Mesenchymal stem cell (in vitro differentiated cells and primary cell): ENCODE data around the gene GNA15.

ENCODE experiments used
- DNase-seq: peaks from one replicate; pipeline ENCODE4 v3.0.0-alpha.2; 2013
- H2AFZ ChIP-seq: one replicate; pipeline ENCODE4 v1.6.1; 2013; ENCODE audit warnings: low read depth, mild to moderate bottlenecking, control low read depth, inconsistent platforms, low read length, moderate library complexity
- H2AK5ac ChIP-seq: 2 replicates; pipeline ENCODE4 v1.6.1; 2013; ENCODE audit warnings: low read length, moderate library complexity, mild to moderate bottlenecking, inconsistent platforms; ENCODE audit not compliant: severe bottlenecking
- H2BK120ac ChIP-seq: one replicate; pipeline ENCODE4 v1.6.1; 2013; ENCODE audit warnings: low read depth, mild to moderate bottlenecking, inconsistent platforms, low read length, moderate library complexity
- H2BK12ac ChIP-seq, 2 experiments: one replicate each; pipeline ENCODE4 v1.6.1; 2013; ENCODE audit warnings: inconsistent platforms in 2 of 2, low read length in 2 of 2, mild to moderate bottlenecking in 2 of 2, moderate library complexity in 2 of 2, control low read depth in 1 of 2
- H2BK15ac ChIP-seq: one replicate; pipeline ENCODE4 v1.6.1; 2013; ENCODE audit warnings: mild to moderate bottlenecking, low read depth, inconsistent platforms; ENCODE audit not compliant: poor library complexity, severe bottlenecking
- H2BK5ac ChIP-seq: 2 replicates; pipeline ENCODE4 v1.6.1; 2013; ENCODE audit warnings: low read depth, mild to moderate bottlenecking, low read length, control low read depth, inconsistent platforms; ENCODE audit not compliant: poor library complexity, severe bottlenecking
- H3K14ac ChIP-seq, 2 experiments: one replicate each; pipeline ENCODE4 v1.6.1; 2013; ENCODE audit warnings: inconsistent platforms in 2 of 2, low read length in 2 of 2, control low read depth in 1 of 2, mild to moderate bottlenecking in 1 of 2, moderate library complexity in 1 of 2
- H3K18ac ChIP-seq, 2 experiments: one replicate each; pipeline ENCODE4 v1.6.1; 2013; ENCODE audit warnings: inconsistent platforms in 2 of 2, low read length in 2 of 2, control low read depth in 1 of 2, low read depth in 1 of 2, mild to moderate bottlenecking in 1 of 2
- H3K23ac ChIP-seq, 2 experiments: one replicate each; pipeline ENCODE4 v1.6.1; 2013; ENCODE audit warnings: inconsistent platforms in 2 of 2, low read length in 2 of 2, mild to moderate bottlenecking in 2 of 2, moderate library complexity in 2 of 2, control low read depth in 1 of 2
- H3K27ac ChIP-seq: 2 replicates; pipeline ENCODE4 v1.5.1; 2013; ENCODE audit warnings: mild to moderate bottlenecking, moderate library complexity, low read length, control low read depth, inconsistent platforms; ENCODE audit not compliant: poor library complexity, severe bottlenecking
- H3K27me3 ChIP-seq, 2 experiments: 2 replicates each; pipeline versions ENCODE4 v1.6.1 to v1.7.0; 2013; ENCODE audit warnings: low read length in 2 of 2, mild to moderate bottlenecking in 2 of 2, moderate library complexity in 2 of 2, control low read depth in 1 of 2, inconsistent platforms in 1 of 2; ENCODE audit not compliant: control insufficient read depth in 1 of 2, insufficient read depth in 1 of 2
- H3K36me3 ChIP-seq, 2 experiments: 2 replicates each; pipeline versions ENCODE4 v1.6.1 to v1.7.0; 2013; ENCODE audit warnings: low read length in 2 of 2, control low read depth in 1 of 2, inconsistent platforms in 1 of 2, low read depth in 1 of 2, mild to moderate bottlenecking in 1 of 2; ENCODE audit not compliant: insufficient read depth in 2 of 2, control insufficient read depth in 1 of 2
- H3K4ac ChIP-seq, 2 experiments: one replicate each; pipeline ENCODE4 v1.6.1; 2013; ENCODE audit warnings: inconsistent platforms in 2 of 2, low read length in 2 of 2, mild to moderate bottlenecking in 2 of 2, moderate library complexity in 2 of 2, control low read depth in 1 of 2, low read depth in 1 of 2
- H3K4me1 ChIP-seq: 2 replicates; pipeline ENCODE4 v1.6.1; 2013; ENCODE audit warnings: low read depth, low read length, control low read depth; ENCODE audit not compliant: control insufficient read depth, insufficient read depth
- H3K4me2 ChIP-seq: 2 replicates; pipeline ENCODE4 v1.6.1; 2013; ENCODE audit warnings: low read length, mild to moderate bottlenecking, inconsistent platforms; ENCODE audit not compliant: poor library complexity, severe bottlenecking
- H3K4me3 ChIP-seq, 2 experiments: 2 replicates each; pipeline versions ENCODE4 v1.5.1 to v1.7.0; 2013; ENCODE audit warnings: low read length in 2 of 2, mild to moderate bottlenecking in 2 of 2, control low read depth in 1 of 2, low read depth in 1 of 2; ENCODE audit not compliant: insufficient read depth in 1 of 2
- H3K79me1 ChIP-seq: replicated peaks from 2 replicates; pipeline ENCODE4 v1.6.1; 2013; ENCODE audit warnings: mild to moderate bottlenecking, control low read depth, low read length, inconsistent platforms; ENCODE audit not compliant: poor library complexity, severe bottlenecking
- H3K9ac ChIP-seq: 2 replicates; pipeline ENCODE4 v1.7.0; 2013; ENCODE audit warnings: mild to moderate bottlenecking, low read length, moderate library complexity
- H3K9me3 ChIP-seq: 2 replicates; pipeline ENCODE4 v1.7.0; 2013; ENCODE audit warnings: mild to moderate bottlenecking, low read length; ENCODE audit not compliant: control insufficient read depth
- H4K8ac ChIP-seq: one replicate; pipeline ENCODE4 v1.6.1; 2013; ENCODE audit warnings: inconsistent platforms, mild to moderate bottlenecking, low read length, moderate library complexity
- H4K91ac ChIP-seq: one replicate; pipeline ENCODE4 v1.6.1; 2013; ENCODE audit warnings: mild to moderate bottlenecking, low read length, inconsistent platforms
- WGBS: methylation state at CpG from one replicate; pipeline ENCODE4 v1.1.7; 2013; ENCODE audit warnings: mixed read lengths; 5-methylcytosine and 5-hydroxymethylcytosine counted together

Gene GNA15

GRCh38 chr19:3102239-3103140 is 33.3 kb upstream of the GNA15 start:
- Histone ChIP-seq H3K14ac (no peak overlapping the region), H3K9me3 (no peaks in the 10 kb centered on the region), H3K4me2 (no peak overlapping the region), H2BK5ac (no peak overlapping the region), H2BK120ac (no peak overlapping the region), H3K27me3 (no peaks in the 10 kb centered on the region), H3K4me3 (no peak overlapping the region), H3K23ac (no peak overlapping the region), H3K18ac (no peak overlapping the region), H4K91ac (no peak overlapping the region), H4K8ac (no peak overlapping the region), H3K4ac (no peak overlapping the region), H2BK15ac (no peak overlapping the region), H3K79me1 (peaks cover 10% of the 10 kb centered on the region), H3K27ac (no peak overlapping the region), H2AFZ (no peak overlapping the region), H2AK5ac (no peak overlapping the region), H3K4me1 (peaks cover 63% of the 10 kb centered on the region), H2BK12ac (no peak overlapping the region), H3K9ac (no peak overlapping the region), H3K36me3 (peaks cover 0 to 33% of the 10 kb centered on the region in 2 experiments)
- WGBS = 95% methylated on average over 33 of the region's 34 CpGs
- DNase-seq = no peak

DNA sequence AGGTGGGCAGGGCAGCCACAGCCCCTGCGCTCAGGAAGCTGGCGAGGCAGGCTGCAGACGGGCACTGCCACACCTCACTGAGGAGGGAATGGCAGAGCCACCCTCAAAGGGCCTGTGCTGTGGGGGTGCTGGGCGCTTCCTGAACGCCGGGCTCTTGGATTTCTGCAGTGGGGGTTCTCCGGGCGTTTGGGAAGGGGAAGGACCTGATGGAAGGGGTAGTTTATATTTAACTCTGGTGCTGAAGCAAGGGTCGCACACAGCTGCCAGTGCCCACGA is 31.2 kb upstream of the GNA15 start:
- Histone ChIP-seq H3K18ac (no peak overlapping the region), H3K4ac (peak overlapping the region in 1 of 2 experiments; percentile 50), H3K79me1 (peaks cover 16% of the 10 kb centered on the region), H2BK12ac (no peak overlapping the region), H3K23ac (no peak overlapping the region), H3K14ac (no peak overlapping the region), H3K9ac (no peak overlapping the region), H4K91ac (no peak overlapping the region), H2BK5ac (no peak overlapping the region), H3K4me1 (peaks cover 49% of the 10 kb centered on the region), H3K27ac (no peak overlapping the region), H2BK15ac (peak overlapping the region; percentile 12), H3K27me3 (no peaks in the 10 kb centered on the region), H2AFZ (no peak overlapping the region), H3K4me2 (no peak overlapping the region), H4K8ac (no peak overlapping the region), H3K9me3 (no peaks in the 10 kb centered on the region), H3K4me3 (no peak overlapping the region), H2AK5ac (peak overlapping the region; percentile 4), H3K36me3 (peaks cover 0 to 29% of the 10 kb centered on the region in 2 experiments), H2BK120ac (no peak overlapping the region)
- DNase-seq = no peak
- WGBS = 88% methylated on average over 10 of the region's 10 CpGs

- no peaks in the 10 kb centered on the region for H3K9me3 ChIP-seq
- H4K8ac ChIP-seq = no peak overlapping the region
- DNase-seq = no peak
- no peak overlapping the region for H3K14ac ChIP-seq
- H2BK5ac ChIP-seq = no peak overlapping the region
- no peak overlapping the region for H3K23ac ChIP-seq
- H3K4ac ChIP-seq = no peak overlapping the region
- no peak overlapping the region for H3K18ac ChIP-seq
- no peaks in the 10 kb centered on the region for H3K27me3 ChIP-seq
- peaks cover 44% of the 10 kb centered on the region for H3K4me1 ChIP-seq
- no peak overlapping the region for H4K91ac ChIP-seq
- no peak overlapping the region for H3K27ac ChIP-seq
- no peak overlapping the region for H2AFZ ChIP-seq
- H3K9ac ChIP-seq = no peak overlapping the region
- H2BK120ac ChIP-seq = no peak overlapping the region
- no peak overlapping the region for H3K4me3 ChIP-seq
- H2BK15ac ChIP-seq = peak overlapping the region; percentile 62
- peaks cover 22% of the 10 kb centered on the region for H3K79me1 ChIP-seq
- H3K4me2 ChIP-seq = no peak overlapping the region
- H2AK5ac ChIP-seq = no peak overlapping the region
- 96% methylated on average over 33 of the region's 33 CpGs for WGBS
- peaks cover 0 to 31% of the 10 kb centered on the region in 2 experiments for H3K36me3 ChIP-seq
- H2BK12ac ChIP-seq = no peak overlapping the region
Measured at GRCh38 chr19:3105641-3106508, 30.0 kb upstream of the GNA15 start.

GRCh38 chr19:3106509-3107141 is 29.2 kb upstream of the GNA15 start:
- H4K91ac ChIP-seq = peak overlapping the region; percentile 4
- no peak overlapping the region for H3K4me2 ChIP-seq
- WGBS = 96% methylated on average over 17 of the region's 17 CpGs
- no peak overlapping the region for H2AFZ ChIP-seq
- H3K9ac ChIP-seq = no peak overlapping the region
- no peak overlapping the region for H3K14ac ChIP-seq
- H3K27me3 ChIP-seq = no peaks in the 10 kb centered on the region
- H3K4ac ChIP-seq = no peak overlapping the region
- no peak overlapping the region for H2AK5ac ChIP-seq
- peak overlapping the region; percentile 62 for H2BK15ac ChIP-seq
- H2BK120ac ChIP-seq = no peak overlapping the region
- H3K4me1 ChIP-seq = peaks cover 41% of the 10 kb centered on the region
- H3K36me3 ChIP-seq = peaks cover 5 to 37% of the 10 kb centered on the region in 2 experiments
- H3K4me3 ChIP-seq = no peak overlapping the region
- no peak for DNase-seq
- H2BK12ac ChIP-seq = no peak overlapping the region
- peaks cover 26% of the 10 kb centered on the region for H3K79me1 ChIP-seq
- H2BK5ac ChIP-seq = no peak overlapping the region
- H3K18ac ChIP-seq = no peak overlapping the region
- no peak overlapping the region for H4K8ac ChIP-seq
- no peaks in the 10 kb centered on the region for H3K9me3 ChIP-seq
- H3K23ac ChIP-seq = no peak overlapping the region
- H3K27ac ChIP-seq = no peak overlapping the region
